GM19463 (cell line): ENCODE measurements around the gene ZFX.

ENCODE experiments used
- ATAC-seq: cut with Tn5 transposase; IDR thresholded peaks from one replicate; pipeline ENCODE4 v1.9.1; 2021; ENCODE audit warnings: mild to moderate bottlenecking, moderate library complexity; ENCODE audit not compliant: unreplicated experiment

ZFX gene

DNA sequence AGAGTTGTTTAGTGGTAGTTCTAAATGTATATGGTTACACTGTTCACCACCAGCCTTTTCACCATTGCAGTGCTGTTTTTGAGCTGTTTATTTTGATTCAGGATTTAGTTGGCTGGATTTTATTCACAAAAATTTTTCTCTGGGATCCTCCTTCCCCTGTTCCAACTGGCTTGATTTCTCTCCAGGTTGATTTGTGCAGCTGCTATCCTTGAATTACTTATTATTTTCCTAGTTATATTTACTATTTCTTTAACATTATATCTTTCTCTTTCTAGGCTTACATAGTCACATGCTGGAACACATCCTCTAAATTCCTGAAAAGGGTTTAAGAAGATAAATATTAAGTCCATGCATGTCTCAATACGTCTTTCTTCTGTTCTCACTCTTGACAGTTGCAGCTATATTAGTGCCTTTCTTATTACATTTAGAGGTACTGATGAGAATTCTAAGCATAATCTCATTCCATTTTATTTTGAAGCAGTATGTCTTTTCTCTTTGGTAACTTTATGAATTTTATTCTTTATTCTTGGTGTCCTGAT, 82.2 kb downstream of the ZFX start:
- ATAC-seq = no peak

DNA sequence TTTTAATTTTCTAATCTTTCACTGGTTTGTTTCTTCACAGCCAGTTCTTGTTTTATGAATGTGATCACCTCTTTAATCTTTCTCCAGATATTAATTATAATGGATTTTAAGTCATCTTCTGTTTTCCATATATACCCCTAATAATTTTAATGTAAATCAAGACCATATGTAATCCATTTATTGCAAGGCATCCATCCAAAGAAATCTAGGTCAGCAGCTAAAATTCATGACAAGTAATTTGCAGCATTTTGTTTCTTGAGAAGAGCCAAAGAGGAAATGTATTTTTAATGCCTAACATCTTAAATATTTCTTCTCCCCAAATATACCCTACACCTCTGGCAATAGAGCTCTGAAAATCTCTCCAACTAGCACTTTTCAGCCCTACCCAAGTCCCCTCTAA, 83.3 kb downstream of the ZFX start:
- no peak for ATAC-seq

DNA sequence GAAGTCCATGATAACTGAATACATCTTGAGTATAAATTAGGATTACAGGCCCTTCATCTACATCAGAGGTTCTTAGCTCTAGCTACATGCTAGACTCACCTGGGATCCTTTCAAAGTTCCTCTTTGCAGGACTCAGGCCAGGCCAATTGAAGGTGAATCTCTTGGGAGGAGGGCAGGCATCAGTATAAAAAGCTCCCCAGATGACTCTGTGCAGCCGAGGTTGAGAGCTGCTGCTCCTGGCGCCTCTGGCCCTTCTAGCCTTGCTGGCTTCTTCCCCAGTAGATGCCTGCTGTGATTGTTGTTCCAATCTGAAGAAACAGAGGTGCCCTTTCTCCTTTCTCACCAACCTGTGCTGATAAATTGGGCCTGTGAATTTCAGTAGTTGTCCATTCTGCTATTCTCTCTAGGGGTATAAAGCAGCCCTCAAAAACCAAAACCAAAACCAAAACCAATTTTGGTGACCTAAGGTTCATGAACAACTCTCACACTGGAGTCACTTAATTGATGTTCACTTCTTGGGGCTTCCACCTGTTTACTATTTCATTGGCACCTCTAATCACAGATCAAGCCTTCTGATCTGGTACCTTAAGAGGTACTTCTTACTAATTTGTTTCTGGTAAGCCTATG, 85.7 kb downstream of the ZFX start:
- ATAC-seq = peak; percentile 77

DNA sequence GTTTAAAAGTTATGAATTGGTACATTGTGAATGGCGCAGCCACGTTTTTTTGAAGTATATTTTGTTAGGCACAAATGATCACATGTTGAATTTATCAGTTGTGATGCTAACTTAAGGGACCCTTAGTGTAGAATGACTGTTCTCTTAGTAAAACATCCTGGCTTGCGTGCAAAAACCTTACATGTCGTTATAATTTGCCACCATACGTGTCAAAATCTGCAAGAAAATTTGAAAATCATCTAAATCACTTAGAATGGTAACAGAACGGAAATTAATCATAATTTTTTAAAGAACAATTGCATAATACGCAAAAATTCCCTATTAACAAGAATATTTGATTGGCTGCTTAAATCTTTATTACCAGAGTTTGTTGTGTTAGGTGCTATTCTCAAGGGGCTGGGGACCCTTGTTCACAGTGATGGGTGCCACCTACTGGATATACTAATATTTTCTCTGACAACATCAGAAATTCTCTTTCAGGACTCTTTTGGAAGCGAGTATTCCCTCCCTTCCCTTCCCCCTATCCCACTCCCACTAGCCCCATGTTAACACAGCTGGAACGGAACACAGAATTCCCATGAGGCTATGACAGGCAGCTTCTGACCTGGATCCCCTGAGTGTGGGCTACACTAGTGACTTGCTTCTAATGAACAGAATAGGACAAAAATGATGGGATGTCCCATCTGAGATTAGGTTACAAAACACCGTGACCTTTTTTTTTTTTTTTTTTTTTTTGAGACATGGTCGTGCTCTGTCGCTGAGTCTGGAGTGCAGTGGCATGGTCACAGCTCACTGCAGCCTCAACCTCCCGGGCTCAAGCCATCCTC, 92.5 kb downstream of the ZFX start:
- ATAC-seq = peak; percentile 12

DNA sequence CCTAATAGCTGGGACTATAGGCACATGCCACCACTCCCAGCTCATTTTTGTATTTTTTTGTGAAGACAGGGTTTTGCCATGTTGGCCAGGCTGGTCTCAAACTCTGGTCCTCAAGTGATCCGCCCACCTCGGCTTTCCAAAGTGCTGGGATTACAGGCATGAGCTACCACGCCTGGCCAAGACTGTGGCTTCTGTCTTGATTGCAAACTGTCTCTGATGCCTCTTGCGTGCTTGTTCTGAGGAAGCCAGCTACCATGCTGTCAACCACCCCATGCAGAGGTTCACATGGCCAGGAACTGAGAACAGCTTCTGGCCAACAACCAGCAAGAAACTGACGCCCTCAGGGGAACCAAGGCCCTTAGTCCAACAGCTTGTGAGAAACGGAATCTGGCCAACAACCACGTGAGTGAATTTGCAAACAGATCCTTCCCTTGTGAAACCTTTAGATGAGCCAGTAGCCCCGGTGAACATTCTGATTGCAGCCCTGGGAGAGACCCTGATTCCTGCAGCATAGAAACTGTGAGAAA, 93.2 kb downstream of the ZFX start:
- ATAC-seq = peak; percentile 92

DNA sequence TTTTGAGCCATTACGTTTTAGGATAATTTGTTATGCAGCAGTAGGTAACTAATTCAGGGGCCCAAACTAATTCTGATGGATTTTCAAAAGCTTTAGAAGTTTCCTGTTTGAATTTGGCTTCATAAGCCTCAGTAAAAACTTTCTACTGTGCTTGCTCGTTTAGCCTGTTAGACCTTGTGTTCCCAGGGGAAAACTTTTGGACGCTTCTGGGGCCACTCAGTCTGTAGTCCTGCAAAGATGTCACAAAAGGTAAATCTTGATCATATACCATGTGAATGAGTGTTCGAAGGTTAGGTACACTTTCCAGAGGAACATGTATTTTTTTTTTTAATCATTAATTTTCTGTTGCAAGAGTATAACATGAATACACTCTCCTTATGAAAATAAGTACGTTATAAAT, 93.7 kb downstream of the ZFX start:
- peak; percentile 30 for ATAC-seq

DNA sequence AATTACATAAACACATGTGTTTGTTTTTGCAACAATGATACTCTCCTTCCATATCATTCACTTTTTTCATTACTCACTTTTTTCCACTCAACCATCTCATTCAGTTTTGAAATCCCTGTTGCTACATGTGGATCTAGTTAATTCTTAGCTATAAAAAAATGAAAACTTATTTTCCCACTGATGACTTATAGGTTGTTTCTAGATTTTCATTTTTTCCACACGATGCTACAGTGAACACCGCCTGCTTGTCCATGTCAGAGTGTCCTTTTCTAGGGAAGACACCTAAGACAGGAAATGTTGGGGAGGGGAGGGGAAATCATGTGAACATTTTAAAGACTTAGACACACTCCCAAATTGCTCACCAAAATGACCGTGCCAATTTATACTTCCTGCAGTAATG, 94.2 kb downstream of the ZFX start:
- ATAC-seq = no peak

DNA sequence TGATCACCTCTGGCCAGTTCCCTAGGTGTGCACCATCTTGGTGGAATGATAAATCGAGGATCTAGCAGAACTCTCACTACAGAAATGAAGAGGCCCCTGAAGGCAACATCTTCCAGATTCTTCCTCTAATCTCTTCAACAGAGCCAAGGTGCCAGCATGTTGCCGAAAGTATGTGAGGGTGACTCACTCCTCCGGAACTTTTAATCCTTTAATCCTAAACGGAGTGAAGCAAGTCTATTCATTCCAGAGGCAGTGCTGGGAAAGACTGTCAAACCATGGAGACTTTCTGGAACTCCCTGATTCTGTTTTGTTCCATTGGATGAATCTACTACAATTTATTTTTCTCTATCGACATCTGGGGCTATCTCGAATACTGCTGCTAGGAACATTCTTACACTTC, 95.7 kb downstream of the ZFX start:
- no peak for ATAC-seq

DNA sequence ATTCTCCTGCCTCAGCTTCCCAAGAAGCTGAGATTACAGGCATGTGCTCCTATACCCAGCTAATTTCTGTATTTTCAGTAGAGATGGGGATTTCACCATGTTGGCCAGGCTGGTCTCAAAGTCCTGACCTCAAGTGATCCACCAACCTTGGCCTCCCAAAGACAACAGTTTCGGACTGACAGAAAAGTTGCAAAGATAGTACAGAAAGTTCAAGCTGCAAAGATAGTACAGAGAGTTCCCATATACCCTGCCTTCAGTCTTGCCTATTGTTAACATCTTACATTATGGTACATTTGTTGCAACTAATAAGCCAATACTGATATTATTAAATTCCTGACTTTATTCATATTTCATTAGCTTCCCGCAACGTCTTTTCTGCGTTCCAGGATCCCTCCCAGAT, 98.5 kb downstream of the ZFX start:
- peak; percentile 51 for ATAC-seq

DNA sequence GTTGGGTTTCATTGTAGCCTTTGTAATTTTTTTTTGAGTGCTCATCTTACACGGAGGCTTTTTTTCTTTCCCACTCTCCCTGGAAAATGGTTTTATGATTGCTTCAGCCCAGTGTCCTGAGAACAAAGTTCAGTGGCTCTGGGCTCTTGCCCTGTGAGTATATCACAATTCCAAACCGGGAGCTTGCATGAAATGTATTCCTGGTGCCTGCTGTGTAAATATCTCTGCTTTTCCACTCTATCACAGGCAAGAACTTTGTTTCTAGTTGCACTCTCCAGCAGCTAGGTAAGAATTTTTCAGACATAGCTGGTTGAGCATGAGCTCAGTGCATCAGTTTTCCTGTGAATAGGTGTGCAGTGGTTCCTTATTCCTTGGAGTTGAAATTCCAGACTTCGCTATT, 103.5 kb downstream of the ZFX start:
- ATAC-seq = no peak

DNA sequence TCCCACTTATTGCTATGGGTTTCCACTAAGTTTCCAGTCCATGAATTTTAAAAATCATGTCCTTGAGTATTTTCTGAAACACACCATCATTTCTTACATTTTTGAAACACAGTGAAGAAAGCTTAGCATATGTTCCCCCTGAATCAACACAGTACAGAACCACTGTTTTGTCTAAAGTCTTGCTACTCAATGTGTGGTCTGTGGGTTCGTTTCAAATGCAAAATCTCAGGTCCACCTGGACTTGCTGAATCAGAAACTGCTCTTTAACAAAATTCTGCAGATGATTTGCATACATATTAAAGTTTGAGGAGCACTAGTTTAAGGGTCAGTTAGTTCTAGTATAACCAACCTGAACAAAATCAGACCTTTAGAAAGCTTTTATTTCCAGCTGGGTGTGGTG, 103.9 kb downstream of the ZFX start:
- ATAC-seq = peak; percentile 74

DNA sequence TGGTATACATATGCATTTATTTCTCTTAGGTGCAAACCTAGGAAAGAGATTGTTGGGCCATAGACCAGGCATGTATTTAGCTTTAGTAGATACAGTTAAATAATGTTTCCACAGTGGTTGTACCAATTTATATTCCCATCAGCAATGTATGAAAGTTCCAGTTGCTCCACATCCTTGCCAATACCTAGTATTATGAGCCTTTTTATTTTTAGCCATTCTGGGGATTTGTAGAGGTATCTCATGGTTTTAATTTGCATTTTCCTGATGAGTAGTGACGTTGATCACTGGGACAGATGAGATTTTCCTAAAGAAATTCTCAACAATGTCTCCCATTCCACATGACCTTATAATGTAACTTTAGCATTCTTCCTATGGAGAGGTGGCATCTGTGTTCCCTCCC, 107.5 kb downstream of the ZFX start:
- no peak for ATAC-seq

DNA sequence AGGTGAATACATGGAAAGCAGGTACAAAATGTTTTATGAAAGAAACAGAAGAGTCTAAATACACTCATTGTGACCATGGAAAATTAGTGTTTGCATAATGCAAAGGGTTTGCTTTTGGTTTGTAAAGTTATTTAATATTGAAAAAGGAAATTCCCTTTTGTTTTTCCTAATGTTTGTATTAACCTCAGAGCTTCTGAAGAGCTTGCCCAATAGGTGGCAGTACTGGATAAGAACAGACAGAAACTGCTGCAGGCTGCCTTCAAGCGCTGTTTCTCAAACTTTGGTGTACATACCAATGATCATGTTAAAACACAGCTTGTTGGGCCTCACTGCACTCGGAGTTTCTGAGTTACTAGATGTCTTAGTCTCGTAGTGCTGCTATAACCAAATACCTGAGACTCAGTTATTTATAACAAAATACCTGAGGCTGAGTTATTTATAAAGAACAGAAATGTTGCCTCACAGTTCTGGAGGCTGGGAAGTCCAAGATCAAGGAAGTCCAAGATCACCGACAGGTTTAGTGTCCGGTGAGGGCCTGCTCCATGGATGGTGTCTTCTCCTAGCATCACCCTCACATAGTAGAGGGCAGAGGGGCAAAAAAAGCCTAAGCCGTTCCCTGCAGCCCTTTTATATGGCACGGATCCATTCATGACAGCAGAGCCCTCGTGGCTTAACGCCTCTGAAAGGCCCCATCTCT, 110.2 kb downstream of the ZFX start:
- ATAC-seq = peak; percentile 65

DNA sequence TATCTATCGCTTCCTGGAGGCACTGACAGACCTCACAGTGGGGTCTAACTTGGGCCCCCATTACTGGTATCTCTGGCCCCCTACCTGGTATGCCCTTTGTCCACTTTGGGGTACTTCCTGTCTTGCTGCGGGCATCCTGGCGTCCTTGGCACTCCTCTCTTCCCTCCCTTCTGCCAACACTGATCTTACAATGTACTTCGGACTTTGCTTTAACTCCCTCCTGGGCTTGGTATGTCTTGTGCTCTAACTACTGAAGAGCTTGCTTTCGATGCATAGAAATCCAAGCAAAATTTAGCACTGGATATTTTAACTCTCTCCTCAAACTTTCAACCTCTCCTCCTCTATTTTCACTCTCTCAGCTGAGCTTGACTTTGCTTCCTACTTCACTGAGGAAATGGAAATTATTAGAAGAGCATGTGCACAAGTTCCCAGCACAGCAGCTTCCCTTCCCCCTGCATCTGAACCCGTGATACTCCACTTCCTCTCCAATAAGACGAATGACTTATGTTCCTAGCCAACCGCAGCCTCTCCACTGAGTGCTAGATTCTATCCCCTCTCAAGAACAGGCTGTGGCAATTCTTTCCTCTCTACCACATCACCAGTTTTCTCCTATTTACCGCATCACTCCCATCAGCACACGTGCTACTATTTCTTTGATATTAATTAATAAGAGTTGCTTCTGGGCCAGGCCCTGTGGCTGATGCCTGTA, 111.5 kb downstream of the ZFX start:
- peak; percentile 60 for ATAC-seq

DNA sequence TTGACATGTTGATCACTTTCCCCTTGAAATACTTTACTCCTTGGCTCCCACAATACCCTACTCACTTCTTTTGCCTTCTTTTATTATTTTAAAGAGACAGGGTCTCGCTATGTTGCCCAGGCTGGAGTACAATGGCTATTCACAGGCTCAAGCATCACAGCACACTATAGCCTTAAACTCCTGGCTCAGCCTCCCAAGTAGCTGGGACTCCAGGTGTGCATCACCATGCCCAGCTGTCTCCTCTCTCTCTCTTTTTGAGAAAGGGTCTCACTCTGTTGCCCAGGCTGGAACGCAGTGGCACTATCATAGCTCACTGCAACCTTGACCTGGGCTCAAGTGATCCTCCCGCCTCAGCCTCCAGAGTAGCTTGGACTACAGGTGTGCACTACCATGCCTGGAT, 112.8 kb downstream of the ZFX start:
- ATAC-seq = no peak

DNA sequence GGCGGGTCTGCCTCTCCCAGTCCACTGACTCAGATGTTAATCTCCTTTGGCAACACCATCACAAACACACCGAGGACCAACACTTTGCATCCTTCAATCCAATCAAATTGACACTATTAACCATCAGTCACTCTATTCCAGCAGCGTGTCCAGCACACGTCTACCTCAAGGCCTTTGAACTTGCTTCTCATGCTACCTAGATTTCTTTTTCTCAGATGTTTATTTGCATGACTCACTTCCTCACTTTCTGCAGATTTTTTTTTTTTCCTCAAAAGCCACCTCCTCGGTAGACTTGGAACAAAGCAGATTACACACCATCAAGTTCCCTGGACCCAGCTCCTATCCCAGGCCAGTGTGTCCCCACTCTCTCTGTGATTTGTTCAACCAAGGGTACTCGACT, 114.9 kb downstream of the ZFX start:
- no peak for ATAC-seq
